NCI-H2029 treated with DMSO at 0.1 percent for 48 hours (cell line): ENCODE measurements around the gene SLC26A3.
"Not testable (repeated sequence)": the region's sequence is repeated elsewhere in the genome, so short reads cannot be mapped to it uniquely, and the experiment has no call there.

Experiments used
- DNase-seq: peaks from one replicate; lab custom pipeline; 2025; lab: John Stamatoyannopoulos, UW

Gene SLC26A3

GRCh38 chr7:107803009-107803610 is at the start of gene SLC26A3:
TSS of gene SLC26A3 (minus strand) at chr7:107803223. CDS start at chr7:107794509, 8,714 bp downstream.
- DNase-seq: no peak

DNA sequence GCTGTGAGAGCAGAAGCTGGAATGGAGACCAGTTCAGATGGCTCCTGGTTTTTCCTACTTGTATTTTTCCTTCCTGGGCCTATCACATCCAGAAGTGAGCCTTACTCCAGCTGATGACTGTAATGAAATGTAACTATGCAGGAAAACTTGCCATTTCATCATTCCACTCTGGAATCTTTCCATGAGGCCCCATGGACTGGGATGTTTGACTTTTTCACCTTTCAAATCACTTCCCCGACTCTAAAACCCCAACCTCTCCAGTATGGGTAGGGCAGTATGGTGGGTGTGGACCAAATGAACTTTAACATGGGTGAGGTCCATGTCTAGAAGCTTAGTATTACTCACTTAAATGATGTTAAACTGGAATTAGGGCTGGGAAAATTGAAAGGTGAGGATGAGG is 47.6 kb upstream of the SLC26A3 start:
- DNase-seq: no peak

DNA sequence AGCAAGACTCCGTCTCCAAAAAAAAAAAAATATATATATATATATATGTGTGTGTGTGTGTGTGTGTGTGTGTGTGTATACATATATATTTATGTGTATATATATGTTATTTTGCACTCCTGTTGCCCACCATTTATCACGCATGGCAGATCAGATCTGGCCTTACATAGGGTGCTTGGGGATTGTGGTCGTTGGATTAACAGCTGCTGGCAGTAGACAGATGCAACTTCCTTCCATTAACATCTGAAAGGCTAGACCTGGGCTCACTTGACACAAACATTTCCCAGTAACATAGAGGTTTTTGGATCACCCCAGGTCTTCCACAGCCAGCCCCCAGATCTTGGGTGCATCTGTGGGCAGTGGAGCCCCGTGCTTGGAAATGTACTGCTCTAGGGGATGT is 47.2 kb upstream of the SLC26A3 start:
- DNase-seq: no peak

DNA sequence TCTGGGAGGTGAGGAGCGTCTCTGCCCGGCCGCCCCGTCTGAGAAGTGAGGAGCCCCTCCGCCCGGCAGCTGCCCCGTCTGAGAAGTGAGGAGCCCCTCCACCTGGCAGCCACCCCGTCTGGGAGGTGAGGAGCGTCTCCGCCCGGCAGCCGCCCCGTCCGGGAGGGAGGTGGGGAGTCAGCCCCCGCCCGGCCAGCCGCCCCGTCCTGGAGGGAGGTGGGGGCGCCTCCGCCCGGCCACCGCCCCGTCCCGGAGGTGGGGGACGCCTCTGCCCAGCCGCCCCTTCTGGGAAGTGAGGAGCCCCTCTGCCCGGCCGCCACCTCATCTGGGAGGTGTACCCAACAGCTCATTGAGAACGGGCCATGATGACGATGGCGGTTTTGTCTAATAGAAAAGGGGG is 45.2 kb upstream of the SLC26A3 start:
- not testable (repeated sequence) for DNase-seq

- DNase-seq: not testable (repeated sequence)
Observed at GRCh38 chr7:107847836-107848175, 44.8 kb upstream of the SLC26A3 start.

DNA sequence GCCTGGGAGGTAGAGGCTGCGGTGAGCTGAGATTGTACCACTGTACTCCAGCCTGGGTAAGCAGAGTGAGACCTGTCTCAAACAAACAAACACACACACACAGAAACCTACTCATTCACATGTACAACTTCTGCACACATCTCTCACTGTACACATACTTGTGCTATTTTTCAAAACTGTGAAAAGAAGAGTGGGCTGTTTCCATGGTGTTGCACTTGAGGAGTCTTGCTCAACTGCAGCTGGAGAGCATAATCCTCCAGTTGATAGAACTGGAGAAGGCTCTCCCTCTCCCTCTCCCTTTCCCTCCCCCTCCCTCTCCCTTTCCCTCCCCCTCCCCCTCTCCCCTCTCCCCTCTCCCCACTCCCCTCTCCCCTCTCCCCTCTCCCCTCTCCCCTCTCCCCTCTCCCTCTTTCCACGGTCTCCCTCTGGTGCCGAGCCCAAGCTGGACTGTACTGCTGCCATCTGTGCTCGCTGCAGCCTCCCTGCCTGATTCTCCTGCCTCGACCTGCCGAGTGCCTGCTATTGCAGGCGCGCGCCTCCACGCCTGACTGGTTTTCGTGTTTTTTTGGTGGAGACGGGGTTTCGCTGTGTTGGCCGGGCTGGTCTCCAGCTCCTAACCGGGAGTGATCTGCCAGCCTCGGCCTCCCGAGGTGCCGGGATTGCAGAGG is 44.3 kb upstream of the SLC26A3 start:
- DNase-seq: no peak

- no peak for DNase-seq
Observed at GRCh38 chr7:107846324-107846723, 43.3 kb upstream of the SLC26A3 start.

GRCh38 chr7:107843184-107843583 is 40.2 kb upstream of the SLC26A3 start:
- no peak for DNase-seq

DNA sequence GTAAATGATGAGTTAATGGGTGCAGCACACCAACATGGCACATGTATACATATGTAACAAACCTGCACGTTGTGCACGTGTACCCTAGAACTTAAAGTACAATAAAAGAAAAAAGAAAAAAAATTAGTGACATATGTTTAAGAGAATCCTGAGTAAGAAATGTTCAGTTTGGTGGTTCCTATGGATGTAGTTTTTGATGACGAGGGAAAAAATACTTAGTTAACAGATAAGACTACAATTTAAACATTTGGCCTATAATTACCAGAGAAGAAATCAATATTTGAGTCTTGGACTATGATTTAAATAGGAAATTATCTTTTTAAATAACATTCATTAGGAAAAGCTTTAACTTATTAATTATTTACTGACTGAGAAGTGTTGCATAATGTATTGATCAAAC is 39.2 kb upstream of the SLC26A3 start:
- DNase-seq: no peak

DNA sequence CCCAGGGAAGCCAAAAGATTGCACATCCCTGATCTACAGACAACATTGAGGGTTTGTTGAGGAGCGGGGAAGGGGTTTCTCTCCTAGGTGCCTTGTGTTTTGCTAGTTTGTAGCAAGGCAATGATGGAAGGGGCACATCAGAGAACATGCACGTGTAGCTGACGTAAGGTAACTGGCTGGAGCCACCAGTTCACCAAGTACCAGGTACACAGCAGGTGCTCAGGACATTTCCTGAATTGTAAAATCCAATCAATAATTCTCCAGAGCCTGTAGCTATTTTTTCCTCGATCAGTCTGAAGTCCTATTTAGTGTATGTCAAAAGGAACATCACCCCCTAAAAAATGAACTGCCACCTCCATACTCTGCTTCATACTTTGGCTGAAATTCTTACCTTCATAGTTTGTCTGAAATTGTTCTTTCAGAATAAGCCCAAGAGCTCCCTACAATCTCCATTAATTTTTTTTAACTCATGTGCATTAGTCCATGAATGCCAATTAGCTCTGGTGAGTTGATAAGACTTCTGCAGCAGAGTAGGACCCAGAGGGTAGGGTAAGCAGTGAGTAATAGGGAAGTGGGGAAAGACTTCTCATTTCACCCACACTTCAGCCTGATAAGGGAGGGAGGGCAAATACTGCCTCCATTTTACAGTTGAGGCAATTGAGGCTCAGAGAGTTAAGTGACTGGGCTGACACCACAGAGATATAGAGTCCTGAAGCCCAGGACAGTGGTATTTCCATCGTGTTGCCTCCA is 36.0 kb upstream of the SLC26A3 start:
- no peak for DNase-seq

GRCh38 chr7:107838024-107838601 is 35.1 kb upstream of the SLC26A3 start:
- DNase-seq: no peak

DNA sequence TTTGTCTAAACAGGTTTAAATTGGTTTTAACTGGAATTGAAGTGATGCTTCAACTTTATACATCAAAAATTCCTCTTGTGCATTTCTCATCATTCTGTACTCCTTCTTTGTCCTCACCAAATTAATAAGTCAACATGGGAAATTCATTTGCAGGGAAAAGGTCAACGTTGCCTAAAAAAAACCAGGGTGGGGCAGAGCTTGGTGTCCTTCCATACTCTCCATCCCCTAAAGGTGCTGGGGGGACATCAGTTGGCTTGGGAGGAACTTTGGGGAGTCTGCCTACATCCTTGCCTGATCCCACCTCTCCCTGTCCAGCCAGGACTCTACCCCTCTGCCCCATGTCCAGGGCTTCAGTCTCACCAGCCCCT is 34.1 kb upstream of the SLC26A3 start:
- no peak for DNase-seq

GRCh38 chr7:107836237-107837144 is 33.5 kb upstream of the SLC26A3 start:
- DNase-seq: no peak

GRCh38 chr7:107834401-107834800 is 31.4 kb upstream of the SLC26A3 start:
- DNase-seq: no peak

GRCh38 chr7:107833684-107834106 is 30.7 kb upstream of the SLC26A3 start:
- DNase-seq: no peak

DNA sequence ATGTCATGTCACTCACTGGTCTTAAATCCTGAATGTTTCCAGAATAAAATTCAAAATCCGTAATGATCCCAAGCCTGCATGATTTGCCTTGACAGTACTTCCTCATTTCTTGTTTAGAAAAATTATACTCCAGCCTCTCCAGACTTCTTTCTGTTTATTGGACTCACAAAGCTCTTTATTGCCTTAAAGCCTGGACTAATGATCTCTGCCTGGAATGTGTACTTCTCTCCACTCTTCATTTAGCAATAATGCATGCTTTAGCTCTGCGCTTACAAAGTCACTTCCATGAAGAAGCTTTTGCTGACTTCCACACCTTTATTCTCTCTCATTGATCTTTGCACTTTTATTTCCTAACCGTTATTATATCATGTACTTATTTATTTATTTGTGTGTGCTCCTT is 27.4 kb upstream of the SLC26A3 start:
- no peak for DNase-seq

DNA sequence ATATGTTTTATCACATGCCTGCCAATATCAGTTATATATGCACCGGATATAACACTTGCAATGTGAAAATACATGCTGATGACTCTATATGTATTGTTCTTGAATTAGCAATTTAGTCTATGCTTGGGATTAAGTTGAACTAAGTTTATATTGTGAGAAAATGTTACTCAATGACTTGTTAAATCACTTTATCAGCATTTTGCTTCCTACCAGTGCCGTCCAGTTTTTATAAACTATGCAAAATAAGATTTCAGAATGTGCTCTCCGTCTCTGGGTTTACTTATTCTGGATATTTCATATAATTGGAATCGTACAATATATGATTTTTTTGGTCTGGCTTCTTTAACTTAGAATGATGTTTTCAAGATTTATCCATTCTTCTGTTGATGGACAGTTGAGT is 25.5 kb upstream of the SLC26A3 start:
- DNase-seq: no peak

- no peak for DNase-seq
Observed at GRCh38 chr7:107827501-107827900, 24.5 kb upstream of the SLC26A3 start.

DNA sequence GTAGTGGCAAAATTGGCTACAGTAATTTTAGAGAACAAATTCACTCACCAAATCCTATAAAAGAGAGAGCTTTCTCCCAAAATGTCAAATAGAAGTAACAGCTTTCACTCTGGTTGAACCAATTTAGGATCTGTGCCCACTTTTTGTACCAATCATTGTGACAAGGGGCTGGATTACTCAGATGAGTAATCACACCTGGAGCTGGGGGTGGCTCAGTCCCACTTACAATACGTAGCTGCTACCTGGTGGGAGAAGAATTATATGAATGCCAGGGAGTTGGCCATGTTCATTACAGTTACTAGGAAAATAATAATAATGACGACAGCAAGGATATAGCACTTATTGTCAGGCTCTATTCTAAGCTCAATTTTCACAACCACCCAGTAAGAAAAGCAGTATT is 23.4 kb upstream of the SLC26A3 start:
- DNase-seq: no peak

- no peak for DNase-seq
Observed at GRCh38 chr7:107824858-107825257, 21.8 kb upstream of the SLC26A3 start.

DNA sequence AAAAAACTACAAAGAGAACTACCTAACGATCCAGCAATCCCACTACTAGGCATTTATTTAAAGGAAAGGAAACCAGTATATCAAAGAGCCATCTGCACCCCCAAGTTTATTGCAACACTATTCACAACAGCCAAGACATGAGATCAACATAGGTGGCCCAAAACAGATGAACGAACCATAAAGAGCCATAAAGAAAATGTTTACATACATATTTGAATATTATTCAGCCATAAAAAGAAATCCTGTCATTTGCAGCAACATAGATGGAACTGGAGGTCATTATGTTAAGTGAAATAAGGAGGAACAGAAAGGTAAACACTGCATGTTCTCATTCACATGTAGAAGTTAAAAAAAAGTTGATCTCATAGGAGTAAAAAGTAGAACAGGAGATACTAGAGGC is 15.6 kb upstream of the SLC26A3 start:
- no peak for DNase-seq

GRCh38 chr7:107816011-107816566 is 13.1 kb upstream of the SLC26A3 start:
- DNase-seq: no peak
